GM12874 (cell line): ENCODE results near the gene SAPCD2.

ENCODE experiments used
- TF ChIP-seq, protein P1 (sequence below): IDR thresholded peaks from 2 replicates; pipeline ENCODE4 v1.5.1; 2011; ENCODE audit warnings: low read depth, mild to moderate bottlenecking, control low read depth, low read length, moderate library complexity; ENCODE audit not compliant: insufficient read depth

SAPCD2 gene

GRCh38 chr9:137026384-137026783 lies 44.0 kb downstream of the SAPCD2 start:
- TF ChIP-seq, protein P1, sequence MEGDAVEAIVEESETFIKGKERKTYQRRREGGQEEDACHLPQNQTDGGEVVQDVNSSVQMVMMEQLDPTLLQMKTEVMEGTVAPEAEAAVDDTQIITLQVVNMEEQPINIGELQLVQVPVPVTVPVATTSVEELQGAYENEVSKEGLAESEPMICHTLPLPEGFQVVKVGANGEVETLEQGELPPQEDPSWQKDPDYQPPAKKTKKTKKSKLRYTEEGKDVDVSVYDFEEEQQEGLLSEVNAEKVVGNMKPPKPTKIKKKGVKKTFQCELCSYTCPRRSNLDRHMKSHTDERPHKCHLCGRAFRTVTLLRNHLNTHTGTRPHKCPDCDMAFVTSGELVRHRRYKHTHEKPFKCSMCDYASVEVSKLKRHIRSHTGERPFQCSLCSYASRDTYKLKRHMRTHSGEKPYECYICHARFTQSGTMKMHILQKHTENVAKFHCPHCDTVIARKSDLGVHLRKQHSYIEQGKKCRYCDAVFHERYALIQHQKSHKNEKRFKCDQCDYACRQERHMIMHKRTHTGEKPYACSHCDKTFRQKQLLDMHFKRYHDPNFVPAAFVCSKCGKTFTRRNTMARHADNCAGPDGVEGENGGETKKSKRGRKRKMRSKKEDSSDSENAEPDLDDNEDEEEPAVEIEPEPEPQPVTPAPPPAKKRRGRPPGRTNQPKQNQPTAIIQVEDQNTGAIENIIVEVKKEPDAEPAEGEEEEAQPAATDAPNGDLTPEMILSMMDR: no peak

DNA sequence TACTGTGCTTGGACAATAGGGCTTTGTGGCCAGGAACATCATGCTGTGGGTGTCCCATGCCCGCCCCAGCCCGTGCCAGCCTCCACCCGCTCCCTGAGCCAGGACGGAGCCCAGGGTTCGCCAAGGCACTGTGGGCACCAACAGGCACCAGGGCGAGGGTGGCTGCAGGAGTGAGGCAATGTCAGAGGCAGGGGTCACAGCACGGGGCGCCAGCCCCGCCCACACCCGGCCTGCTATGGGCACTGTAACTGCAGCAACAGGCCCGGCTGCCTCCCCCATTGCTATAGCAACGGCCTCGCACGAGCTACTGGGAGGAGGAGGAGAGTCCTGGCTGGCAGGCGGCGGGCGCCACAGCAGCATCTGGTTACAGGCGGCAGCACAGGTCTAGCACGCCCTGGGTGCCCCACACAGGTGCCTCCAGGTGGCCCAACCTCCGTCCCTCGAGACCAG lies 44.8 kb downstream of the SAPCD2 start:
- TF ChIP-seq, protein P1: no peak

DNA sequence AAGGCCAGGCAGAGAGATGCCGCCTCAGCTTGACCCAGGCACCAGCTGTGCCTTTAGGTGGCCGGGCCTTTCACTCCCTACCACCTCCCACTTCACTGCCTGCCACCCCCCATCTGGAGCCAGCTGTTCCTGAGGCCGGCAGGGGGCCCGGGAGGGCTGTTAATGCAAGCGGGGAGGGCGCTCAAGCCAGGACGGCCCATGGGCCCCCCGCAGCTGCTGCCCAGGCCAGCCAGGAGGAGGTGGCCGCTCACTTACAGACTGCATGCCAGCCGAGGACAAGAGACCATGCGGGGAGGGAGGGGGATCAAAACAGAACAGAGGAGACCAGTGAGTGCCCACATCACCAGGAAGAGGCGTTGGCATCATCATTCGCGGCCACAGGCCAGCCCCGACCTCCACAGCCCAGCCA lies 46.8 kb downstream of the SAPCD2 start:
- TF ChIP-seq, protein P1: no peak

DNA sequence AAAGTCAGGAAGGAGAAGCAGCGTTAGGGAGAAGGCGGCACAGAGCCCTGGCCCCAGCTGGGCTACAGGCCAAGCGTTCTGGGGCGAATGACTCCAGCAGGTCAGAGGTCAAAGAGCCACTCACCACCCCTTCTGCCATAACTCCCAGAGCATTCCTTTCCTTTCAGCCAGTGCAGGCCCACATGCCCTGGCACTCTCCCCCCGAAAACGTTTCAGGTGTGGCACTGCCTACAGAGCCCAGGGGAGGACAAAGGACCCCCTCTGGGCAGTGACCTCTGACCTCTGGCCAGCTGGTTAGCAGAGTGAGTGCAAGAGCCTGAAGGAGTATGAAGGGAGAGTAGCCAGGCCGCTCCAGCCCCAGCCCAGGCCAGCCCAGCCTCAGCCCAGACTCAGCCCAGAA lies 47.2 kb downstream of the SAPCD2 start:
- TF ChIP-seq, protein P1: no peak

DNA sequence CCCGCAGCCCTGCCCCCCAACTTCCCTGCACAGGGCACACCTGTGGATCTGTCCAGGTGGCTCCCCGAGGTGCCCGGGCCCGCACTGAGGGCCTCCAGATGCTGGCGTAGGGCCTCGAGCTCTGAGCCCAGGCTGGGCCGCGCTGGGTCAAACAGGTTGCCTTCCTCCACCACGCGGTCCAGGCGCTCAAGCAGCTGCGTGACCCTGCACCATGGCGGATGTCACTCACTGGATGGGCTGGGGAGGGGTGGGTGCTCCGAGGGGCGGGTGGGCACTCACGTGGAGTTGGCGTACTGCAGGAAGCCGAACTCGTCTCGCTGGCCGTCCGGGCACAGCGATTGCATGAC lies 47.7 kb downstream of the SAPCD2 start:
- TF ChIP-seq, protein P1: no peak

- TF ChIP-seq, protein P1: no peak
These were observed 48.2 kb downstream of the SAPCD2 start for GRCh38 chr9:137021979-137022661.

GRCh38 chr9:137021568-137021978 lies 48.8 kb downstream of the SAPCD2 start:
- TF ChIP-seq, protein P1: no peak
